Inferior parietal cortex (tissue), 1 donor: ENCODE measurements around the gene ZSCAN21.

Experiments used
- DNase-seq: peaks from one replicate; pipeline ENCODE4 v3.0.0-alpha.2; 2016; ENCODE audit errors: extremely low spot score

The ZSCAN21 gene

DNA sequence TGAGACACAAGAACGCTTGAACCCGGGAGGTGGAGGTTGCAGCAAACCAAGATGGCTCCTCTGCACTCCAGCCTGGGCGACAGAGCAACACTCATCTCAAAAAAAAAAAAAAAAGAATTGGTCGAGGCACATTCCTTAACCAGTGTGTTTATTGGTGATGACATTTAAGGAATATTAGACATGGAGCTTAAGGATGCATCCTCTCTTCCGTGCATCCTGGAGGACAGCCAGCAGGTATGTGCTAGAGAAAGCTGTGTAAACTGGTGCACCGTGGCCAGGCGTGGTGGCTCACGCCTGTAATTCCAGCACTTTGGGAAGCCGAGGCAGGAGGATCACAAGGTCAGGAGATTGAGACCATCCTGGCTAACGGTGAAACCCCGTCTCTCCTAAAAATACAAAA, 22.4 kb upstream of the ZSCAN21 start:
- DNase-seq = no peak

DNA sequence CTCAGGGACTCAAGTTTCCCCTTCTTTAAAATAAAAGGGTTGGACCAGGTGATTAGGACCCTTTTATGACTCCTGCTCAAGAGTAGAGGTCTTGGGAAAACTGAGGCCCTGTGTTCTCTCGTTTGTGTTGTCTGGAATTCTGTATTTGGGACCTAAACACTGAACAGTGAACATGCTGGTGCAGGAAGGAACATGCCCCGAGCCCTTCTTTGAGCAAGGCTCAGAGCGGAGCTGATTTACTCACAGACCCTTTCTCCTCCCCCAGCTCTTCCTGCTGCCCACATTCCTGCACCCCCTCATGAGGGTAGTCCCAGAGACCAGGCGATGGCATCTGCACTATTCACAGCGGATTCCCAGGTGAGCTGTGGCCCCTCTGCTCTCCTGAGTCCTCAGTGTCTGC, 20.0 kb upstream of the ZSCAN21 start:
- no peak for DNase-seq

DNA sequence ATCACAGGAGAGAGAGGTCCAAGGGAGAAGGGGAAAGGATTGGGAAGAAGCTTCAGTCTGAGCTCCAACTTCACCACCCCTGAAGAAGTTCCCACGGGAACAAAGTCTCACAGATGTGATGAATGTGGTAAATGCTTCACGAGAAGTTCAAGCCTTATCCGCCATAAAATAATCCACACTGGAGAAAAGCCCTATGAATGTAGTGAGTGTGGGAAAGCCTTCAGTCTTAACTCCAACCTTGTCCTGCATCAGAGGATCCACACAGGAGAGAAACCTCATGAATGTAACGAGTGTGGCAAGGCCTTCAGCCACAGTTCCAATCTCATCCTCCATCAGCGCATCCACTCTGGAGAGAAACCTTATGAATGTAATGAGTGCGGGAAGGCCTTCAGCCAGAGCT, 16.0 kb upstream of the ZSCAN21 start:
- DNase-seq = no peak

DNA sequence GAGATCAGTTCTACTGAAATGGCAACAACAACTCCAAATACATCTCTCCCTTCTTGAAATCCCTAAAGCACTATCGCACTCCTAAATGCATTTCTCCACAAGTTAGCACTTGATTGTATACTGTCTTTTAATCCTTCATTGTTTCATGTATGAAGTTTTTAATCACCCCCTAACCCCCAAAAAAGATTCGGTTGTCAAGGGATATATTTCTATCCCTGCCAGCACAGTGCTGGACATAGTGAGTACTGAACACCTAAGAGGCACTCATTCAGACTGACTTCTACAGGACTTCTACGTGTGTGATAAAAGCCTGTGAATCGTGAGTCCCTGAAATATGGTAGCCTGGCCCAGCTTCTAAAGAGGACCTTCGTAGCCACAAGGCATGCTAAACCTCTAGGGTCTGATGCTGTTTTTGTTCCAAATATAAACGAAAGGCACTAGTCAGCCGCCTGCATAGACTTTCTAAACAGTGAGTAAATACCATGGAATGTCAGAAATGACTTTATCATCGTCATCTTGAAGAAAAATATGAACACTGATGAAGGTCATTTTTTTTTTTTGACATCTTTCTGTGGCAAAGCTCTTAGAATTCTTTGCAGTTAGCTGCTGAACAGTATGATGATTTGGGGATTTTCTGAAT, 14.6 kb upstream of the ZSCAN21 start:
- no peak for DNase-seq

DNA sequence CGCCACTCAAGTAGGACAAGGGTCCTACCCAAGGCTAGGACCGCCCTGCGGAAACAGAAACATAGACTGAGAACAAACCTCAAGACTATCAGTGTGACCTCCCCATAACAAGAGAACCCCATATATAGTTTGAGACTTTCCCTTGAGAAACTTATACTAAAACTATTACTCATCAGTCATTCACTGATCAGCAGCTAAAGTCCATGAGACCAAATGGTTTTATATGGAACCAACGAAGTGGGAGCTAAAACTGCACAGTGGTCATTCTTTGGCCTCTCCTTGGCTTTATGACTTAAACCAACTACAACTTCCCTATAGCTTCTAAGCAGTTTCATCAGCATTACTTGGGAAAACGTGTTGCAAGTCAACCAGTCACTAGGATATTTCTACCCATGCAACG, 13.7 kb upstream of the ZSCAN21 start:
- DNase-seq = no peak

DNA sequence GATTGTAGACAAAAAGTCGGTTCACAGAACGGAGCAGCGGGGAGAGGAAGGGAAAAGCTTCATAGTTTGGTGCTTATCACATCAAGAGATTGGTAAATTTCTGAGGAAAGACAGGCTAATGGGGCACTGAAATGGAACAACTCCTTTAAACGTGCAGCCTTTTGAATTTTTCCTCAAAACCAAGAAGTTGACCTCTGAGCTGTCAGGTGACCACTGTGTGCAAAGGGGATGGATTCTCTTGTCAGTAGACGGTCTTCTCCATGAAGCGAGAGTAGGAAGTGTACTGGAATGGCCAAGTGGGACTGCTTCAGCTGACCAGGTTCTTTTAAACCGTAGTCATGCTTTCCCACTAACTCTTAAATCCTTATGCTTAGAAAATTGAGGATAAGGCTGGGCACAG, 11.2 kb upstream of the ZSCAN21 start:
- no peak for DNase-seq

DNA sequence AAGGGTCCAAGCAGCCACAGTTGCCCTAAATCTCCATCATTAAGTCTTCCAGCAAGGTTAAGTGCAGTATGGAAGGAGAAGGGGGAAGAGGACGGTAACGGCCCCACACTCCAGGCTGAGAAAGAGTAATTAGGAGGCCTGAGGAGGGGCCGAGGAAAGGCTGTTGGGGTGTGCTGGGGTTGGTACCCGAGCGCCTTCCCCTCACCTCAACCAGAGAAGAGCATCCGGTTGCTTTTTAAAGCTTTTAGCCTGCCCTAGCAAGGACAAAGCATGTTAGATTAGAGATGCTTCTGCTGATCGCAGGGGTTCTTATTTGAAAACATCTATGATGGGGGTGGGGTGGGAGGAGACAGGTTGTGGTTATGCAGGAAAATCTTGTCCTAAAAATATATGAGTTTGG, 9.0 kb upstream of the ZSCAN21 start:
- DNase-seq = no peak

DNA sequence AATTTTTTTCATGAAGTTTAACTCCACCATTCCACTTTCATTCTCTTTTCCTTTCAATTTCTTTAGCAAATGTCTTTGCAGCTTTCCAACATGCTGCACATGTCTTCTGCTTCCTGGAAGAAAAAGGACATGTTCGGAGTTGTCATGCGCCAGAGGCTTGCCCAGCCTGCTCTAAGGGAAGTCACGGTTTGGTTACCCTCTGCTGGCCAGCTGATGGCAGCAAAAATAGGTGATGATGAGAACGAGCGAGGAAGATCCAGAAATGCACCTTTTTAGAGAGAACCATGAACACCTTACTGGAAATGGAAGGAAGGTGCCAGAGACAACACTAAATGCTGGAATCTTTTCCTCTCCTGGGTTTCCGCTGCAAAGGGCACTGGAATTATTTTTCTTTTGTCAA, 4.9 kb upstream of the ZSCAN21 start:
- no peak for DNase-seq

DNA sequence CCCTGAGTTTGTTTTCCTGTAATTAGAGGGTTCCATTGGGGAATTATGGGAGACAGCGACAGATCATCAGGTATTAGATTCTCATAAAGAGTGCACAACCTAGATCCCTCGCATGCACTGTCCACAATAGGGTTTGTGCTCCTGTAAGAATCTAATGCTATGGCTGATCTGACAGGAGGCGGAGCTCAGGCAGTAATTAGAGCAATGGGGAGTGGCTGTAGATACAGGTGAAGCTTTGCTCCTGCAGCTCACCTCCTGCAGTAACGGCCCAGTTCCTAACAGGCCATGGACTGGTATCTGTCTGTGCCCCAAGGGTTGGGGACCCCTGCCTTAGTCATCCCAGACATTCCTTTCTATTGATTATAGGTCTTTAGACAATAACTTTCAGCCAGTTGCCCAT, 894 bp upstream of the ZSCAN21 start:
- DNase-seq = no peak

DNA sequence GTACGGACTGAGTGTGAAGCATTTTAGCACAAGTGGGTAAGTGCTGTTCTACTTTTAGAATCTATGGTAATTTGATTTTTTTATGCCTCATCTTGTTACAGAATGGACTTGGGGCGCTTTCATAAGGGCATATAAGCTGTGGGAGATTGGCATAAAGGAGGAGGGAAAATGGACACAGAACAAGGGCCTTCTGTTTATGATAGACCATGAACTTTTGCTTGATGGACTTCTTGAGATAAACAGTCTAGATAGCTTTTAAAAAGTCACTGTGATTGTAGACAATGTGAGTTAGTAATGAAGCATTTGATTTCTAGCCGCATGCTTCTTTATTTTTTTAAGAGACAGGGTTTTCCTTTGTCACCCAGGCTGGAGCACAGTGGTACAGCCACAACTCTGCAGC, 2.0 kb downstream of the ZSCAN21 start:
- DNase-seq = no peak

DNA sequence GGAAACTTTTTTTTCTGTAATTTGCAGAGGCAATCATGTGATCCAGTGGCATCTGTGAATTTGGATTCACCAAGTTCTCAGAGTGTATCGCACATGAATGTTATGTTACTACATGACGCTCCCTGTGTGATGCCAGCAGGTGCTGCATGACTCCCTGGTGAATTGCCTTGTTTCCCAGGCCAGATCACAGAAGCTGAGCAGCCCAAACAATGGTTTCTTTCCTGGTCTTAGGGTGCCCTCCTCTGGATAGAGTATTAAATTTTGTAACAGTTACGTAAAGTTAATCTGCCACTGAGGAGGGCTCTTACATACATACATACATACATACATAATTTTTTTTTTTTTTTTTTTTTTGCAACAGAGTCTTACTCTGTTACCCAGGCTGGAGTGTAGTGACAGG, 3.6 kb downstream of the ZSCAN21 start:
- peak; percentile 89 for DNase-seq

DNA sequence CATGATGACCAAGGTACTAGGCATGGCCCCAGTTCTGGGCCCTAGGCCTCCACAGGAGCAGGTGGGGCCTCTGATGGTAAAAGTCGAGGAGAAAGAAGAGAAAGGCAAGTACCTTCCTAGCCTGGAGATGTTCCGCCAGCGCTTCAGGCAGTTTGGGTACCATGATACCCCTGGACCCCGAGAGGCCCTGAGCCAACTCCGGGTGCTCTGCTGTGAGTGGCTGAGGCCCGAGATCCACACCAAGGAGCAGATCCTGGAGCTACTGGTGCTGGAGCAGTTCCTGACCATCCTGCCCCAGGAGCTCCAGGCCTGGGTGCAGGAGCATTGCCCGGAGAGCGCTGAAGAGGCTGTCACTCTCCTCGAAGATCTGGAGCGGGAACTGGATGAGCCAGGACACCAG, 7.4 kb downstream of the ZSCAN21 start:
- DNase-seq = no peak

DNA sequence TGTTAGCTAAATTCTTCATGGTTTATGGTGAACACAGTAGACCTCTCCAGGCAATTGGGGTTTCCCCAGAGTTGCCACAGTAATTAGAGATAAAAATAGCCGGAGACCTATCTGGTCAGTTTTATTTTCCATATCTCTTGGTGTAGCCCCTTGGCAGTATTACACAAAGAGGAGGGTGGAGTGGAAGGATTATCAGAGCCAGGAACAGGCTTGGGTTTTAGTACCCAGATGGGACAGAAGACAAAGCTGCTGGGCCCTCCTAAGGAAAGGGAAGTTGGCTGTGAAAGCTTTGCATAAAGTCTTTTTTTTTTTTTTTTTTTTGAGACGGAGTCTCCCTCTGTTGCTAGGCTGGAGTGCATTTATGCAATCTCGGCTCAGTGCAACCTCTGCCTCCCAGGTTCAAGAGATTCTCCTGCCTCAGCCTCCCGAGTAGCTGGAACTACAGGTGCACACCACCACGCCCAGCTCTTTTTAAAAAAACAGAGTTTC, 9.7 kb downstream of the ZSCAN21 start:
- DNase-seq = no peak

DNA sequence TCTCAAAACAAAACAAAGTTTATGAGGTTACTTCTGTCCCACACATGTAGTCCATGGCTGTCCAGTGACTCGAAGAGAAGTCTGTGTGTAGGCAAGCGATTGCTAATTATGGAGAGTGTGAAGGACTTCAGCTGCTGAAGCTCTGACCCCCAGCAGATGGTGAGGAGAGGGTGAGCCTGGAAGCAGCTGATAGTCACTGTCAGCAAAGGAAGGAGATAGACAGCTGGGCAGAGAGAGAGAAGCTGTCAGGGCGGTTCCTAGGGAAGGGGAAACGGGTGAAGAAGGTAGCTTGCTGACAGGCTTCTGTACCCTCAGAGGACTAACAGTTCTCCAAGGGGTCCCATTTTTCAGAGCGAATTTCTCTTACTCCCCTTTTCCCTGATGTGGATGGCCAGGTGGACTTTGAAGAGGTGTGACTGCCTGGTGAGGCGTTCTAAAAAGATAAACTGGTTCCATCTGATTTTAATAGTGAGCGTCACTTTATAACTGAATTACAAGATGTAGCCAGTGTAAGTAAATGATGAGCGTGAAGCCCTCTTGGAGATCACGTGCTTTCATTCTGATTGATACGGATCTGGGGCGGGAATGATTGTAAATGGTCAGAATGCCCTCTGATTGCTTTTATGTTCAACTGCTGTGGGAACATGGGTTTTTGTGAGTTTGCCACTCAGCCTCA, 12.1 kb downstream of the ZSCAN21 start:
- DNase-seq = no peak

DNA sequence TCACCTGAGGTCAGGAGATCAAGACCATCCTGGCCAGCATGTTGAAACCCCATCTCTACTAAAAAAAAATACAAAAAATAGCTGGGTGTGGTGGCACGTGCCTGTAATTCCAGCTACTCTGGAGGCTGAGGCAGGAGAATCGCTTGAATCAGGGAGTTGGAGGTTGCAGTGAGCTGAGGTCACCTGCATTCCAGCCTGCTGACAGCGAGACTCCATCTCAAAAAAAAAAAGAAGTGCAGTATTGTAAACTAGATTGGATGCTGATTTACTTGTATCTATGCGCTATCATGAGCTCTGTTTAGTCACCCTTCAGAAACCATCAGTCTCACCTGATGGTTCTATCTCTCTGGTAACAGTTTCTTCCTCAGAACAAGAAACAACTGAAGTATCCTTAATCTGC, 13.8 kb downstream of the ZSCAN21 start:
- DNase-seq = no peak

DNA sequence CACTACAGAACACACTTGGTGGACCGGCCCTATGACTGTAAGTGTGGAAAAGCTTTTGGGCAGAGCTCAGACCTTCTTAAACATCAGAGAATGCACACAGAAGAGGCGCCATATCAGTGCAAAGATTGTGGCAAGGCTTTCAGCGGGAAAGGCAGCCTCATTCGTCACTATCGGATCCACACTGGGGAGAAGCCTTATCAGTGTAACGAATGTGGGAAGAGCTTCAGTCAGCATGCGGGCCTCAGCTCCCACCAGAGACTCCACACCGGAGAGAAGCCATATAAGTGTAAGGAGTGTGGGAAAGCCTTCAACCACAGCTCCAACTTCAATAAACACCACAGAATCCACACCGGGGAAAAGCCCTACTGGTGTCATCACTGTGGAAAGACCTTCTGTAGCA, 14.6 kb downstream of the ZSCAN21 start:
- DNase-seq = no peak

DNA sequence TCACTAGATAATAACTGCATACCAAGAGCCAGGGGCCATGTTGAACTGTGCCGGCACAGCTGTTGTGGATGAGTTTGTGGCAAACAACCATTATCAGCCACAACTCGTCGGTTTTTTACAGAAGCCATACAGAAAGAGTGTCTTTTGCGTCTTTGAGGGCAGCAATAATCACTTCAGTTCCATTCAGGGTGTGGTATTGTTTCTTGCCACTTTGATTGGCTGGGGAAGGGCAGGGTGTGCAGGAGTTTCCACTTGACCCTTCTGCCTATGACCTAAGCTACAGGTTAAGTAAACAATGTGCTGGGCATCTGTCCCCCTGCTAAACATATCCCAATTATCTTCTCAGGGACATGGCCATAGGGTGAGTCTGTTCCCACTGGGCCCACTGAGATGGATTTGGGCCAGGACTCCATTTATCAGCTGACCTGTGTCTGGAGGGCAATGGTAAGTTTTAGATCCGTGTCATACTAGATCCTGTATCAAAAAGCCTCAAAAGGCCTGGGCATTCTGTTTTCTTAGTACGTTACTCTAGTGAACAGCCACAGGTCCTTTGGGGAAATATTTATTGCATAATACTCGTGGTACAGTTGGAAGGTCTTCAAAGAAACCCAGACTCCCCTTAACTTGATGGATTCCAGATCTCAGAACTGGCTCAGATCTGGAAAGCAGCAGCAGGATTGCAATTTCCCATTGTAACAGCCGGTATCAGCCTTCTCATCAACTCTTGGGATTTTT, 16.0 kb downstream of the ZSCAN21 start:
- no peak for DNase-seq

DNA sequence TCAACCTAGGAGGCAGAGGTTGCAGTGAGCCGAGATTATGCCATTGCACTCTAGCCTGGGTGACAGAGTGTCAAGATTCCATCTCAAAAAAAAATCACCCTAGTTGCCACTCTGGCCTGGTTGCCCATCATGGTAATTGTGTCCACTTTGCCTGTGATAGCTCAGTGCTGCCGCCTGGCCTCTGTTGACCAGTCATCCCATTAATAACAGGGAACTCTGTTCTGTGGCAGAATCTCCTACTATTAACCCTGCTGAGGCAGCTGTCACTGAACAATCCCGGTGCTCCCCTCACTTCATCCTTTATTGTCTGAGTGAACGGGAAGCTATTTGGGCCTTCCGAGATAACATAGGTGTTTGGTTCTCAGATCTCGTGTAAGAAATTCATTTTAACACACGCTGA, 17.4 kb downstream of the ZSCAN21 start:
- no peak for DNase-seq

DNA sequence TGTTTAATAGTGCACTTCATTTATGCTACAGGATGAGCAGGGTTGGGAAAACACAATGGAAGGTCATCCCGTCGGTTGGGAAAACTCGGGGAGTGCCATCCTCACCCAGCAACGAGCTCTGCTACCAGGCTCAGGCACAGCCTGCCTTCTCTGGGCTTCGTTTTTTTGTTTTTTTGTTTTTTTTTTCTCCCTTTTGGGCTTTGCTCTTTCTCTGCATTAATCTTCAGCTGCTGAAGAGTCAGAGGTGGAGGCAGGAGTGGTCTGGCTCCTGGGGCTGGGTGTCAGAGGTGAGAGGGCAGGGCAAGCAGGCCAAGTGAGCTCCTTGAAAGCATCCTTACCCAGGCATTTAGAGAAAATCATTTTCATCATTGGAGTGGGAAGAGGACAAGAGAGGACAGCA, 20.4 kb downstream of the ZSCAN21 start:
- no peak for DNase-seq

DNA sequence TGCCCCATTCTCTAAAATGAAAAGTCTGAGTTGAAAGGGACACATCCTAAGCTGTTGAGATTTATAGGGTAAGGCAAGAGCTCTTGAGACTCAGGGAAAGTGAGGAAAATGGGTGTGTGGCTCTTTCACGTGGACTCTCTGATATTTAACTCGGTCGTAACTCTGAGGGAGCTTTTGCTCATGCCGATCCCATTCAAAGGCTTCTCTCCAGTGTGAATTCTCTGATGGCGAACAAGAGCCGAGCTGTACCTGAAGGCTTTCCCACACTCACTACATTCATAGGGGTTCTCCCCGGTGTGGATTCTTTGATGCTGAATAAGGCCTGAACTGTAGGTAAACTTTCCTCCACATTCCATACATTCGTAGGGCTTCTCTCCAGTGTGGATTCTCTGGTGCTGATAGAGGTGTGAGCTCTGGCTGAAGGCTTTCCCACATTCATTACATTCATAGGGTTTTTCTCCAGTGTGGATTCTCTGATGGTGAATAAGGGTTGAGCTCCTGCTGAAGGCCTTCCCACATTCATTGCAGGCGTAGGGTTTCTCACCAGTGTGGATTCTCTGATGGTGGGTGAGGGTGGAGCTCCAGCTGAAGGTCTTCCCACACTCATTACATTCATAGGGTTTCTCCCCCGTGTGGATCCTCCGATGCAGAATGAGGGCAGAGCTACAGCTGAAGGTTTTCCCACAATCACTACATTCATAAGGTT, 21.6 kb downstream of the ZSCAN21 start:
- DNase-seq = no peak

DNA sequence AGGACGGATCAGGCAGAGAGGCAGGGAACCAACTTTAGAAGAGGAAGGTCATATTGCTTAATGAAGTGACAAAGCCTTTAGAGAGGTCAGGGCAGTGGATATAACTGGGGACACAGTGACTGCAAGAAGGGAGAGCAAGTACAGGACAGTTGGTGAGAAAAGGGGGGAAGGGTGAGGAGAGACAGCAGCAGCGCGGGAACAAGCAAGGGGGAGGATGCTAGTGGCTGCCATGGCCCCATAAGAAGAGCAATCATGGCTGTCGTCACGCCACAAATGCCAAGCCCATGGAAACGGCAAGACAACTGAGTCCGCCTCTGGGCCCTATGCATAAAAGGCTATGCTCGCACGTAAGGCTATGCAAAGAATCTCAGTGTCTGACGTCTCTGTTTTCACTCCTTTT, 22.9 kb downstream of the ZSCAN21 start:
- no peak for DNase-seq

DNA sequence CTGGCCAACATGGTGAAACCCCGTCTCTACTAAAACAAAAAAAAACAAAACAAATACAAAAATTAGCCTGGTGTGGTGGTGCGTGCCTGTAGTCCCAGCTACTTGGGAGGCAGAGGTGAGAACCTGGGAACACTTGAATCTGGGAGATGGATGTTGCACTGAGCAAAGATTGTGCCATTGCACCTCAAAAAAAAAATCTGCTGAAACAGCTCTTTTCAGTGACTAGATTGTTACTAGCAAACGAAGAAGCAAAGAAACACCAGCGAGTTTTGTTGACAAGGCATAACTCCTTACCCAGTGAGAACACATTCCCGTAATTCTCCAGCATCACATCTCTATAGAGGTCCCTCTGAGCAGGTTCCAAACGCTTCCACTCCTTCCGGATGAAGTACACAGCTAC, 25.3 kb downstream of the ZSCAN21 start:
- DNase-seq = no peak

DNA sequence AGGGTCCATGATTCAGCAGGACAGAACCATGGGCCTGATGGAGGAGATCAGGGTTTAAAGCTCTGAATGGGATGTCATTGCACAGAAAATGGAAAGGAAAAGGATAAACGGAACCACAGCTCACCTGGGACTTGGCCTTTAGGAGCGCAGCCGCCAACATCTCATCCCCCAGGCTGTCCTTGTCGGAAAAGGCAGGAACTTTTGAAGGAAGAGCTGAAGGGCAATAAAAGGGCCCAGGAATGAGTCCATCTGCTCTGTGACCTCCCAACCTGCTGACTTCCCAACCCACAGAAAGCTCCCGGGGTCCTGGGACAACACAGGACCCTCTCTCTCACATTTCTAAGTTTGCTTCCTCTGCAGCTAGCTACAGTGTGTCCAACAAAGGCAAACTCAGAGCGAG, 25.8 kb downstream of the ZSCAN21 start:
- no peak for DNase-seq
